Measurements from ENCODE around the gene OGDHL. TPM values are rescaled to one million over a fixed set of nuclear protein-coding genes. Genes with fewer than 3 reads are reported as not detected.

The OGDHL gene
- total and polyA plus RNA-seq, 9 of the 15 experiments (the other 6 are each of a cell fraction or from before 2014, with no cell fraction given), result 0.01 to 1.8 (median 0.91) TPM

DNA sequence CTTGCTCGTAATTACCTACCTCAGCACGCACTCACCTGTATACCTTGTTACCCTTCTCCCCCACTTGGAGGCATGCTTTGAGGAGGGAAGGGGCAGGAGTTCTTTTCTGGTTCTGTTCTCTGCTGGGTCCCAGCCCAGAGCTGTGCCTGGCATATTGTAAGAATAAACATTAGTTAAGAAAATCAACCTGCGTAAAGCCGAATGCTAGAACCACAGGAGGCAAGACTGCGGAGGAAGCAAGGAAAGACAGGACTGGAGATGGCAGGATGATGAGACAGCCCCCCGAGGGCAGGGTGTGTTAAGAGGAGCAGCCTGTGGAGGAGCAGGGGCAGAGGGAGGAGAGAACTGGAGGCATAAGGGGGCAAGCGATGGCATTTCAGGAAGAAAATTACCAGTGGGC is 73.2 kb downstream of the OGDHL start:
- no peaks in the 10 kb centered on the region for H3K4me1 ChIP-seq (replicated peaks in 1 of 2; ENCODE audit: control insufficient read depth in 2 of 2, insufficient read depth in 2 of 2, low read length in 2 of 2)
- H4K20me1 ChIP-seq (replicated peaks; ENCODE audit: control insufficient read depth, insufficient read depth, low read length), result no peaks in the 10 kb centered on the region
- FAIRE-seq (no peak), DNase-seq (ENCODE audit: extremely low read depth in 1 of 4, low spot score in 3 of 4) (no peak), ATAC-seq (no peak)
- no peaks in the 10 kb centered on the region for H3K9me3 ChIP-seq (replicated peaks; ENCODE audit: control insufficient read depth, insufficient read depth, low read depth, low read length)
- no peak overlapping the region for H3K4me2 ChIP-seq (ENCODE audit: insufficient read depth, low read length)
- H3K27ac ChIP-seq (ENCODE audit: extremely low read depth, low read depth, low read length), result no peak overlapping the region
- BruUV-seq (replicated peaks), result no TSS peak
- in situ Hi-C loops (cut with MboI), result no loop called here
- TF ChIP-seq, protein P1, sequence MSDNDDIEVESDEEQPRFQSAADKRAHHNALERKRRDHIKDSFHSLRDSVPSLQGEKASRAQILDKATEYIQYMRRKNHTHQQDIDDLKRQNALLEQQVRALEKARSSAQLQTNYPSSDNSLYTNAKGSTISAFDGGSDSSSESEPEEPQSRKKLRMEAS (CRISPR knock-in tag; IDR thresholded peaks at IDR 0.05), result no peak
- no peak for TF ChIP-seq ZNF253 (CRISPR knock-in tag; conservative IDR thresholded peaks at IDR 0.05)
- TF ChIP-seq ZNF583 (CRISPR knock-in tag; IDR thresholded peaks at IDR 0.05), result no peak
- no peaks in the 10 kb centered on the region for H3K36me3 ChIP-seq (ENCODE audit: control insufficient read depth, insufficient read depth, low read length)
- no peaks in the 10 kb centered on the region for H3K9me1 ChIP-seq (ENCODE audit: control insufficient read depth, insufficient read depth, low read length)
- intact Hi-C loops (cut with micrococcal nuclease), result no loop called here
- POLR2A ChIA-PET, result interaction anchor here (1.2 kb wide), 1 partner anchor 10 kb away, joined by 4 read pairs; no protein-coding TSS in a partner anchor
- H2AFZ ChIP-seq (ENCODE audit: low read depth, low read length), result no peak overlapping the region
- WGBS (ENCODE audit: insufficient coverage, low coverage, missing lambda C conversion rate), result under 1% methylated on average over 7 of the region's 7 CpGs
- no peak overlapping the region for H3K9ac ChIP-seq (ENCODE audit: insufficient read depth in 1 of 2, low read depth in 2 of 2, low read length in 2 of 2)
- CTCF ChIA-PET (ENCODE audit: low intra/inter-chr PET ratio), result no interaction called here
- peaks cover 24 to 36% of the 10 kb centered on the region in 2 experiments for H3K27me3 ChIP-seq (ENCODE audit: control insufficient read depth in 2 of 2, insufficient read depth in 2 of 2, low read length in 2 of 2)
- no peaks in the 10 kb centered on the region for H3K79me2 ChIP-seq (ENCODE audit: control insufficient read depth, insufficient read depth, low read length)
- H3K4me3 ChIP-seq, result no peak overlapping the region

DNA sequence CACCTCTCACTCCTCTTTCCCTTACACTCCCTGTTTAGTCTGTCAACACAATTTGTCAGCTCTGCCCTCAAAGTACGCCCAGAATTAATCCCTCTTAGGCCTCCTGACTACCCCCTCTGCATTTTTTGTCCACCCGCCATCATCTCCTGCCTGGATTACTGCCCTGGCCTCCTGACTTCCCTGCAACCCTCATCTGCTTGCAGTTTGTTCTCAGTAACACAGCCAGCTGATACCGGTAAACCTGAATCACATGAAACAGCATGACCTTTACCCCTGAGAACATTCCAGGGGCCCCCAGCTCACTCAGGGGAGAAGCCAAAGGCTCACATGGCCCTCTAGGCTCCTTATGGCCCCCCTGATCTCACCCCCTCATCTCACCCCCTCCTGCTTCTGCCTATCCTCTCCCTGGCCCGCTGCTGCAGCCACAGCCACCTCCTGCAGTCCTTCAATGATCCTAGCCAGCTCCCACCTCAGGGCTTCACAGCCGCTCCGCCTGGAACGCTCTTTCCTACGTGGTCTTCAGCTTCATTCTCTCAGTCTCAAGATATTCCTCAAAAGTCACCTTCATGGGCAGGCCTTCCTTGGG is 73.8 kb downstream of the OGDHL start:
- ATAC-seq (no peak), FAIRE-seq (no peak), DNase-seq (ENCODE audit: extremely low read depth in 1 of 4, low spot score in 3 of 4) (no peak)
- intact Hi-C loops (cut with micrococcal nuclease), result no loop called here
- under 1% methylated on average over 8 of the region's 8 CpGs for WGBS (ENCODE audit: insufficient coverage, low coverage, missing lambda C conversion rate)
- ChIA-PET POLR2A (interaction anchor here (1.2 kb wide), 1 partner anchor 10 kb away, joined by 4 read pairs; no protein-coding TSS in a partner anchor), CTCF (ENCODE audit: low intra/inter-chr PET ratio) (no interaction called here)
- H3K4me1 ChIP-seq (replicated peaks in 1 of 2; ENCODE audit: control insufficient read depth in 2 of 2, insufficient read depth in 2 of 2, low read length in 2 of 2), result no peaks in the 10 kb centered on the region
- H3K4me2 ChIP-seq (ENCODE audit: insufficient read depth, low read length), result no peak overlapping the region
- in situ Hi-C loops (cut with MboI), result no loop called here
- no peak overlapping the region for H3K9ac ChIP-seq (ENCODE audit: insufficient read depth in 1 of 2, low read depth in 2 of 2, low read length in 2 of 2)
- no TSS peak for BruUV-seq (replicated peaks)
- no peak overlapping the region for H3K4me3 ChIP-seq
- H3K9me3 ChIP-seq (replicated peaks; ENCODE audit: control insufficient read depth, insufficient read depth, low read depth, low read length), result no peaks in the 10 kb centered on the region
- H3K27ac ChIP-seq (ENCODE audit: extremely low read depth, low read depth, low read length), result no peak overlapping the region
- no peaks in the 10 kb centered on the region for H3K79me2 ChIP-seq (ENCODE audit: control insufficient read depth, insufficient read depth, low read length)
- H4K20me1 ChIP-seq (replicated peaks; ENCODE audit: control insufficient read depth, insufficient read depth, low read length), result no peaks in the 10 kb centered on the region
- no peaks in the 10 kb centered on the region for H3K9me1 ChIP-seq (ENCODE audit: control insufficient read depth, insufficient read depth, low read length)
- no peaks in the 10 kb centered on the region for H3K36me3 ChIP-seq (ENCODE audit: control insufficient read depth, insufficient read depth, low read length)
- H3K27me3 ChIP-seq (ENCODE audit: control insufficient read depth in 2 of 2, insufficient read depth in 2 of 2, low read length in 2 of 2), result peaks cover 24 to 36% of the 10 kb centered on the region in 2 experiments
- H2AFZ ChIP-seq (ENCODE audit: low read depth, low read length), result no peak overlapping the region
- TF ChIP-seq NFE2L1 (tag; IDR thresholded peaks at IDR 0.05; ENCODE audit: borderline replicate concordance, low read depth) (no peak), ZNF311 (CRISPR knock-in tag; IDR thresholded peaks at IDR 0.05) (no peak), RNF2 (IDR thresholded peaks at IDR 0.05) (no peak), ZBTB7A (IDR thresholded peaks at IDR 0.05; ENCODE audit: borderline replicate concordance, control insufficient read depth, low read depth, low read length) (no peak), KHSRP (IDR thresholded peaks at IDR 0.05) (no peak), SNRNP70 (optimal IDR thresholded peaks at IDR 0.05; ENCODE audit: low read depth, low read length) (no peak), THRAP3 (IDR thresholded peaks at IDR 0.05; ENCODE audit: borderline replicate concordance) (no peak), HDAC8 (tag; IDR thresholded peaks at IDR 0.05) (no peak), FOSL1 (tag; conservative IDR thresholded peaks at IDR 0.05) (no peak), ZNF561 (CRISPR knock-in tag; conservative IDR thresholded peaks at IDR 0.05) (no peak)
- TF ChIP-seq, protein P2, sequence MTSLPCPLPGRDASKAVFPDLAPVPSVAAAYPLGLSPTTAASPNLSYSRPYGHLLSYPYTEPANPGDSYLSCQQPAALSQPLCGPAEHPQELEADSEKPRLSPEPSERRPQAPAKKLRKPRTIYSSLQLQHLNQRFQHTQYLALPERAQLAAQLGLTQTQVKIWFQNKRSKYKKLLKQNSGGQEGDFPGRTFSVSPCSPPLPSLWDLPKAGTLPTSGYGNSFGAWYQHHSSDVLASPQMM (CRISPR knock-in tag; IDR thresholded peaks at IDR 0.05), result no peak

Measured in K562 (cell line).